Measurements from ENCODE around the gene USHBP1. TPM values are rescaled to one million over a fixed set of nuclear protein-coding genes. Genes with fewer than 3 reads are reported as not detected.

The USHBP1 gene
- total RNA-seq, 1 experiment from 2014 or later = 0.15 TPM

GRCh38 chr19:17243211-17243829 is 21.2 kb downstream of the USHBP1 start (continued):
- TF ChIP-seq ZNF274 (IDR thresholded peaks at IDR 0.05; ENCODE audit: low read depth, low read length) (no peak), TCF7L2 (IDR thresholded peaks at IDR 0.05; ENCODE audit: borderline replicate concordance, extremely low read depth, insufficient read depth, insufficient read length) (no peak), RAD21 (IDR thresholded peaks at IDR 0.05; ENCODE audit: low read depth) (no peak), POLR2A (IDR thresholded peaks at IDR 0.05; ENCODE audit: borderline replicate concordance, extremely low read depth, insufficient read depth, insufficient read length) (no peak)

- intact Hi-C loops (cut with micrococcal nuclease) = no loop called here
- Histone ChIP-seq H3K4me2 (ENCODE audit: low read length) (peak overlapping the region; percentile 99; the same call in 1 of the 2 replicates), H3K27me3 (ENCODE audit: insufficient read depth, low read length) (no peaks in the 10 kb centered on the region), H3K79me2 (ENCODE audit: insufficient read depth, low read length) (peaks cover 47% of the 10 kb centered on the region), H3K27ac (ENCODE audit: low read depth, low read length) (peak overlapping the region; percentile 12; the same call in 1 of the 2 replicates), H3K9me3 (ENCODE audit: control insufficient read depth in 1 of 2, insufficient read depth in 1 of 2, low read depth in 1 of 2, low read length in 2 of 2) (no peaks in the 10 kb centered on the region), H3K4me3 (replicated peaks in 1 of 2; ENCODE audit: low read depth in 1 of 2, low read length in 2 of 2) (no peak overlapping the region), H3K36me3 (ENCODE audit: control insufficient read depth in 1 of 2, insufficient read depth in 2 of 2, low read length in 2 of 2) (peaks cover 0 to 4% of the 10 kb centered on the region in 2 experiments; a peak in 1 of 4 replicates), H3K9ac (ENCODE audit: low read length) (no peak overlapping the region), H3K4me1 (ENCODE audit: control insufficient read depth in 1 of 2, insufficient read depth in 2 of 2, low read length in 2 of 2) (peaks cover 29 to 49% of the 10 kb centered on the region in 2 experiments), H3K9me2 (ENCODE audit: insufficient read depth) (no peaks in the 10 kb centered on the region), H2AFZ (ENCODE audit: low read depth, low read length, poor library complexity, severe bottlenecking) (no peak overlapping the region), H4K20me1 (ENCODE audit: insufficient read depth) (no peaks in the 10 kb centered on the region)
- no peak for TF ChIP-seq FOSL1 (IDR thresholded peaks at IDR 0.05; ENCODE audit: low read depth)
- no peak for TF ChIP-seq YY1 (IDR thresholded peaks at IDR 0.05; ENCODE audit: extremely low read depth, insufficient replicate concordance, low read depth, low read length)
- no peak for TF ChIP-seq ZFX (IDR thresholded peaks at IDR 0.05)
- no peak for TF ChIP-seq POLR2A (IDR thresholded peaks at IDR 0.05; ENCODE audit: borderline replicate concordance, extremely low read depth, insufficient read depth, insufficient read length)
- no peak for TF ChIP-seq SIN3A (IDR thresholded peaks at IDR 0.05; ENCODE audit: low read depth)
- no peak for TF ChIP-seq SP1 (IDR thresholded peaks at IDR 0.05; ENCODE audit: low read depth)
- no peak for TF ChIP-seq MAX (IDR thresholded peaks at IDR 0.05)
- TF ChIP-seq ZNF274 (IDR thresholded peaks at IDR 0.05; ENCODE audit: low read depth, low read length) = no peak
- TF ChIP-seq EZH2phosphoT487 (IDR thresholded peaks at IDR 0.05; ENCODE audit: borderline replicate concordance) = no peak
- TF ChIP-seq ATF3 (IDR thresholded peaks at IDR 0.05) = no peak
- ATAC-seq (no peak), DNase-seq (ENCODE audit: low read depth, low spot score) (no peak)
- no TSS peak for BruUV-seq (replicated peaks)
- POLR2A ChIA-PET = no interaction called here
- RAD21 ChIA-PET (ENCODE audit: low non-redundant PET in 1 of 2, low total read pairs in 2 of 2, uncharacterized antibody in 2 of 2, unreplicated experiment in 2 of 2) = no interaction called here
- CTCF ChIA-PET = no interaction called here
Measured at GRCh38 chr19:17242431-17243208, 21.9 kb downstream of the USHBP1 start.

All from HCT116 (cell line).